ENCODE measurements around the gene HSF2. TPM values are rescaled to one million over a fixed set of nuclear protein-coding genes. Genes with fewer than 3 reads are reported as not detected.

HSF2 gene
- total RNA-seq, 4 donors from 2014 or later = 10.7 to 27.1 (median 17.6) TPM

GRCh38 chr6:122381494-122382265 lies 17.8 kb upstream of the HSF2 start:
- WGBS, 2 donors = 21 to 23% methylated on average over 8 of the region's 8 CpGs
- peak in 1 of 2 donors; percentile 46 for DNase-seq (ENCODE audit: low spot score in 2 of 2)
- no peak for TF ChIP-seq CTCF (IDR thresholded peaks at IDR 0.05)
- TF ChIP-seq POLR2A (IDR thresholded peaks at IDR 0.05) = no peak
- H3K4me3 ChIP-seq (ENCODE audit: low read depth, poor library complexity, severe bottlenecking) = no peak overlapping the region
- intact Hi-C loops (cut with DNase I; ENCODE audit: low total_unique reads) = loop anchor here (10.0 kb wide), 1 partner anchor 153 kb away; no protein-coding TSS in a partner anchor

GRCh38 chr6:122385857-122386612 lies 13.4 kb upstream of the HSF2 start:
- intact Hi-C loops (cut with DNase I; ENCODE audit: low total_unique reads) = loop anchor here (10.0 kb wide), 1 partner anchor 149 kb away; no protein-coding TSS in a partner anchor
- no peak overlapping the region for H3K4me3 ChIP-seq (ENCODE audit: low read depth, poor library complexity, severe bottlenecking)
- TF ChIP-seq CTCF (IDR thresholded peaks at IDR 0.05) = no peak
- no peak for TF ChIP-seq POLR2A (IDR thresholded peaks at IDR 0.05)
- 64 to 87% methylated on average over 3 of the region's 3 CpGs for WGBS, 2 donors
- no peak for DNase-seq (ENCODE audit: low spot score in 2 of 2)

GRCh38 chr6:122388945-122389344 lies 10.5 kb upstream of the HSF2 start:
- intact Hi-C loops (cut with DNase I; ENCODE audit: low total_unique reads) = loop anchor here (10.0 kb wide), 1 partner anchor 146 kb away; no protein-coding TSS in a partner anchor
- no peak for TF ChIP-seq POLR2A (IDR thresholded peaks at IDR 0.05)
- TF ChIP-seq CTCF (IDR thresholded peaks at IDR 0.05) = no peak
- no peak overlapping the region for H3K4me3 ChIP-seq (ENCODE audit: low read depth, poor library complexity, severe bottlenecking)
- WGBS, 2 donors = 72 to 73% methylated on average over 2 of the region's 2 CpGs
- no peak for DNase-seq (ENCODE audit: low spot score in 2 of 2)

- DNase-seq (ENCODE audit: low spot score in 2 of 2) = no peak
- 42 to 44% methylated on average over 4 of the region's 4 CpGs for WGBS, 2 donors
- intact Hi-C loops (cut with DNase I; ENCODE audit: low total_unique reads) = loop anchor here (10.0 kb wide), 1 partner anchor 145 kb away; no protein-coding TSS in a partner anchor
- TF ChIP-seq CTCF (IDR thresholded peaks at IDR 0.05) = no peak
- TF ChIP-seq POLR2A (IDR thresholded peaks at IDR 0.05) = no peak
- H3K4me3 ChIP-seq (ENCODE audit: low read depth, poor library complexity, severe bottlenecking) = no peak overlapping the region
Measured at GRCh38 chr6:122389704-122390372, 9.6 kb upstream of the HSF2 start.

- WGBS, 2 donors = 77 to 83% methylated on average over 6 of the region's 6 CpGs
- intact Hi-C loops (cut with DNase I; ENCODE audit: low total_unique reads) = no loop called here
- no peak for DNase-seq (ENCODE audit: low spot score in 2 of 2)
- no peak for TF ChIP-seq CTCF (IDR thresholded peaks at IDR 0.05)
- no peak overlapping the region for H3K4me3 ChIP-seq (ENCODE audit: low read depth, poor library complexity, severe bottlenecking)
Measured at GRCh38 chr6:122392564-122393350, 6.7 kb upstream of the HSF2 start.
